RWPE2 (cell line): Measurements from ENCODE around the gene GCDH.

ENCODE experiments used
- ATAC-seq: fragments of 200-7000 bp; cut with Tn5 transposase; 3 replicates; pipeline ENCODE4 v1.9.1; 2021; ENCODE audit warnings: low read depth
- DNase-seq: peaks from one replicate; pipeline ENCODE4 v3.0.0-alpha.2; 2020; ENCODE audit warnings: low spot score
- H3K27ac ChIP-seq: fragments of 450-650 bp; 2 replicates; pipeline ENCODE4 v1.5.1; 2017; ENCODE audit warnings: mild to moderate bottlenecking; ENCODE audit not compliant: poor library complexity, severe bottlenecking
- H3K27me3 ChIP-seq: fragments of 250-450 bp; sonication (Bioruptor Pico); 2 replicates; pipeline ENCODE4 v1.5.1; 2021; ENCODE audit warnings: mild to moderate bottlenecking, moderate library complexity; ENCODE audit not compliant: insufficient read depth, poor library complexity, severe bottlenecking
- H3K36me3 ChIP-seq: fragments of 250-450 bp; sonication (Bioruptor Pico); 2 replicates; pipeline ENCODE4 v1.5.1; 2020; ENCODE audit warnings: low read depth, mild to moderate bottlenecking, moderate library complexity
- H3K4me1 ChIP-seq: fragments of 250-450 bp; sonication (Bioruptor Pico); 2 replicates; pipeline ENCODE4 v1.5.1; 2021; ENCODE audit warnings: mild to moderate bottlenecking, moderate library complexity; ENCODE audit not compliant: insufficient read depth, poor library complexity, severe bottlenecking
- H3K4me3 ChIP-seq: fragments of 250-450 bp; sonication (Bioruptor Pico); 2 replicates; pipeline ENCODE4 v1.5.1; 2021; ENCODE audit warnings: mild to moderate bottlenecking, moderate library complexity; ENCODE audit not compliant: severe bottlenecking
- H3K9me3 ChIP-seq: fragments of 250-450 bp; sonication (Bioruptor Pico); 2 replicates; pipeline ENCODE4 v1.5.1; 2021; ENCODE audit warnings: mild to moderate bottlenecking, moderate library complexity; ENCODE audit not compliant: severe bottlenecking
- TF ChIP-seq, protein P1 (sequence below): fragments of 450-650 bp; IDR thresholded peaks from one replicate; pipeline ENCODE4 v1.5.1; 2017; ENCODE audit warnings: mild to moderate bottlenecking, moderate library complexity; ENCODE audit not compliant: poor library complexity, severe bottlenecking

GCDH gene

DNA sequence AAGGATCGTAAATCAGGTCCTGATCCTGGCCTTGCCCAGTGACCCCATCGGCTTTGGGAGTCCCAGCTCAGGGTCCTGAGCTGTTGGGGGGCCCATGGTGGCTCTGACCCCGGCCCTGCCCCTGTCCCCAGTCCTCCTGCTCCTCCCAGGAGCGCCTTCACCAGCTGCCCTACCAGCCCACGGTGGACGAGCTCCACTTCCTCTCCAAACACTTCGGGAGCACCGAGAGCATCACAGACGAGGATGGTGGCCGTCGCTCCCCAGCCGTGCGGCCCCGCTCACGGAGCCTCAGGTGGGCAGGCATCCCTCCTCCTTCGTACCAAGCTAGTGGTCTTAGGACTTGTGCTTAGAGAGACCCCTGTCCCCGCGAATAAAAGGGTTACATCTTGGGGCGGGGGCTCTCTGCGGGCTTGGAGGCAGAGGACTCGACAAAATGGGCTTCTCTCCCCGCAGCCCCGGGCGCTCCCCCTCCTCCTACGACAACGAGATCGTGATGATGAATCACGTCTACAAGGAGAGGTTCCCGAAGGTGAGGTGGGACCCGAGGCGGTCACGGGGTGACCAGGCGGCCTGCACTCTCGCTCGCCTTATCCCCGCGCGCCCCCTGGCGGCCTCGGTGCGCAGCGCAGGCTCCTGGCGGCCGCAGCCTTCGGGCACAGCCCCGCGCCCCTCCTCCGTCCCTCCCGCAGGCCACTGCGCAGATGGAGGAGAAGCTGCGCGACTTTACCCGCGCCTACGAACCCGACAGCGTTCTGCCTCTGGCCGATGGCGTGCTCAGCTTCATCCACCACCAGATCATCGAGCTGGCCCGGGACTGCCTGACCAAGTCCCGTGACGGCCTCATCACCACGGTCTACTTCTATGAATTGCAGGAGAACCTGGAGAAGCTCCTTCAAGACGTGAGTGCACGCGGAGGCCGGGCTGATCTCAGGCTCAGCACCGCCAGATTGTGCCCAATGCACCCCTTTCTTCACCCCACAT is 43.5 kb upstream of the GCDH start:
- no peaks in the 10 kb centered on the region for H3K36me3 ChIP-seq
- no peak for DNase-seq
- peaks cover 3% of the 10 kb centered on the region for H3K4me1 ChIP-seq
- H3K27ac ChIP-seq: no peak overlapping the region
- H3K27me3 ChIP-seq: no peaks in the 10 kb centered on the region
- TF ChIP-seq, protein P1, sequence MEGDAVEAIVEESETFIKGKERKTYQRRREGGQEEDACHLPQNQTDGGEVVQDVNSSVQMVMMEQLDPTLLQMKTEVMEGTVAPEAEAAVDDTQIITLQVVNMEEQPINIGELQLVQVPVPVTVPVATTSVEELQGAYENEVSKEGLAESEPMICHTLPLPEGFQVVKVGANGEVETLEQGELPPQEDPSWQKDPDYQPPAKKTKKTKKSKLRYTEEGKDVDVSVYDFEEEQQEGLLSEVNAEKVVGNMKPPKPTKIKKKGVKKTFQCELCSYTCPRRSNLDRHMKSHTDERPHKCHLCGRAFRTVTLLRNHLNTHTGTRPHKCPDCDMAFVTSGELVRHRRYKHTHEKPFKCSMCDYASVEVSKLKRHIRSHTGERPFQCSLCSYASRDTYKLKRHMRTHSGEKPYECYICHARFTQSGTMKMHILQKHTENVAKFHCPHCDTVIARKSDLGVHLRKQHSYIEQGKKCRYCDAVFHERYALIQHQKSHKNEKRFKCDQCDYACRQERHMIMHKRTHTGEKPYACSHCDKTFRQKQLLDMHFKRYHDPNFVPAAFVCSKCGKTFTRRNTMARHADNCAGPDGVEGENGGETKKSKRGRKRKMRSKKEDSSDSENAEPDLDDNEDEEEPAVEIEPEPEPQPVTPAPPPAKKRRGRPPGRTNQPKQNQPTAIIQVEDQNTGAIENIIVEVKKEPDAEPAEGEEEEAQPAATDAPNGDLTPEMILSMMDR: peak; percentile 98
- ATAC-seq: peak; percentile 93
- peak overlapping the region; percentile 13 for H3K4me3 ChIP-seq
- no peaks in the 10 kb centered on the region for H3K9me3 ChIP-seq

DNA sequence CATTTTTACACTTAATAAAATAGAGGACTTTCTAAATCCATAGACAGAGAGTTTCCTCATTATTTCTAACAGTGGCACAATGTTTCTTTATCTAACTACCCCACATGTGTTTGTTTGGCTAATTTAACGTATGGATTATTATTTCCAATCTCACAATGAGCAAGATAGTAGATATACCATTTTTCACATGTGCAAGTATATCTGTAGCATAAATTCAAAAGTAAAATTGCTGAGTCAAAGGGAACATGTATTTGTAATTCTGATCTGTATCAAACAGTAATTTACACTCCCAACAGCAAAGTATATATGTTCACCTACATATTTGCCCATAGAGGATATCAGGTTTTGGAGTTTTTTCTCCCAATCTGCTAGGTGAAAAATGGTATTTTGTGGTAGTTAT is 34.3 kb upstream of the GCDH start:
- Histone ChIP-seq H3K27ac (no peak overlapping the region), H3K36me3 (no peaks in the 10 kb centered on the region), H3K9me3 (no peaks in the 10 kb centered on the region), H3K4me3 (no peak overlapping the region), H3K27me3 (no peaks in the 10 kb centered on the region), H3K4me1 (no peaks in the 10 kb centered on the region)
- DNase-seq (no peak), ATAC-seq (no peak)
- TF ChIP-seq, protein P1: no peak

DNA sequence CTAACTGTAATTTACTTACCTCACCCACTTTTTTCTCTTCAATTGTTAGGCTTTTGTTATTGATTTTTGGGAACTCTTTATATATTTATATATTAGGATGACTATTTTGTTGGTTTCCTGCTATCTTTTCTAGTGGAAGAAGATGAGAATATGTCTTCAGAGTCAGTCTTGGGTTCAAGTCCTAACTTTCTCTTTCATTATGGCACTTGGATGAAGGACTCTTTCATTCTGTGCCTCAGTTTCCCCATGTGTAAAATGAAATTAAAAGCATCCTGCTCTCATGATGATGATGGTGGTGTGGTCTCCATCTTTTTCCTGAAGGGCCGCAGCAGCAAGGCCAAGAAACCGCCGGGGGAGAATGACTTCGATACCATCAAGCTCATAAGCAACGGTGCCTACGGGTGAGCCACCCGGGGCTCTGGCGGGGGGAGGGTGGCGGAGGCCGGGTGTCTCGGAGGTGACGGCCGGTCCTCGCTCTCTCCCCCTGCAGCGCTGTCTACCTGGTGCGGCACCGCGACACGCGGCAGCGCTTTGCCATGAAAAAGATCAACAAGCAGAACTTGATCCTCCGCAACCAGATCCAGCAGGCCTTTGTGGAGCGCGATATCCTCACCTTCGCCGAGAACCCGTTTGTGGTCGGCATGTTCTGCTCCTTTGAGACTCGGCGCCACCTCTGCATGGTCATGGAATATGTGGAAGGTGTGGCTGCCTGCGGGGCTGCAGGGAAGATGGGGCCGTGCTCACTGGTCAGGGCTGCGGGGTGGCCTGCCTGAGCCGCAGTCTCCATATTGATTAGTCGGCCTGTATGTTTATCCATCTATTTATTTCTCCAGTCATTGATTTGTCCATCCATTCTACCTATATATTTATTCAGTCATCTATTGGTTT is 32.7 kb upstream of the GCDH start:
- Histone ChIP-seq H3K9me3 (no peaks in the 10 kb centered on the region), H3K4me3 (no peak overlapping the region), H3K4me1 (no peaks in the 10 kb centered on the region), H3K27me3 (no peaks in the 10 kb centered on the region), H3K27ac (no peak overlapping the region), H3K36me3 (no peaks in the 10 kb centered on the region)
- DNase-seq: no peak
- TF ChIP-seq, protein P1: no peak
- no peak for ATAC-seq

DNA sequence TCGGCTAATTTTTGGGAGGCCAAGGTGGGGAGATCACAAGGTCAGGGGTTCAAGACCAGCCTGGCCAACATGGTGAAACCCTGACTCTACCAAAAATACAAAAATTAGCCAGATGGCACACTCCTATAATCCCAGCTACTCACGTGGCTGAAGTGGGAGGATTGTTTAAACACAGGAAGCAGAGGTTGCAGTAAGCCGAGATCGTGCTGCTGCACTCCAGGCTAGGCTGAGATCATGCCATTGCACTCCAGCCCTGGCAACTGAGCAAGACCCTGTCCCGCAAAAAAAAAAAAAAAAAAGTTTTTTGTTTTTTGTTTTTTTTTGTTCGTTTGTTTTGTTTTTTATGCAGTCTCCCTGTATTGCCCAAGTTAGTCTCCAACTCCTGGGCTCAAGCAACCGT is 31.4 kb upstream of the GCDH start:
- ATAC-seq (no peak), DNase-seq (no peak)
- no peaks in the 10 kb centered on the region for H3K4me1 ChIP-seq
- no peaks in the 10 kb centered on the region for H3K9me3 ChIP-seq
- TF ChIP-seq, protein P1: no peak
- H3K36me3 ChIP-seq: no peaks in the 10 kb centered on the region
- no peaks in the 10 kb centered on the region for H3K27me3 ChIP-seq
- no peak overlapping the region for H3K27ac ChIP-seq
- no peak overlapping the region for H3K4me3 ChIP-seq
